OCI-LY1 (cell line): ENCODE results near the gene IFNGR1.

Source experiments
- CTCF ChIP-seq: fragments of 200-600 bp; sonication (generic), shearing (Covaris generic); IDR thresholded peaks from 2 replicates; pipeline ENCODE4 v1.5.1; 2017; ENCODE audit warnings: mild to moderate bottlenecking, antibody characterized with exemption, low read length, moderate library complexity, mixed read lengths
- EZH2 ChIP-seq: fragments of 200-600 bp; sonication (generic), shearing (Covaris generic); IDR thresholded peaks from 2 replicates; pipeline ENCODE4 v1.8.0; 2017; ENCODE audit warnings: borderline replicate concordance, mixed run types, mild to moderate bottlenecking, antibody characterized with exemption, low read length, moderate library complexity, mixed read lengths

GRCh38 chr6:137175157-137175867, 43.9 kb downstream of the IFNGR1 start:
- TF ChIP-seq CTCF (no peak), EZH2 (no peak)
